IMR-90 (cell line): ENCODE results near the gene RAB9A. TPM values are rescaled to one million over a fixed set of nuclear protein-coding genes. Genes with fewer than 3 reads are reported as not detected.

Source experiments
- ATAC-seq: fragments of 200-7000 bp; cut with Tn5 transposase; 2 replicates; pipeline ENCODE4 v1.9.1; 2020; ENCODE audit warnings: low read depth, mild to moderate bottlenecking, moderate library complexity
- BruUV-seq: library from RNA; stranded (reverse); fragments of 400-500 nt; replicated peaks from 2 replicates; lab custom pipeline; 2021; lab: Mats Ljungman, UMichigan
- CTCF ChIA-PET: fragments of 300-600 bp; formaldehyde crosslinking; extraction: SDS; loops from one replicate; lab custom pipeline; 2021; ENCODE audit warnings: antibody characterized with exemption; lab: Yijun Ruan, JAX
- POLR2A ChIA-PET: fragments of 300-600 bp; sonication (Branson Sonifier 250); formaldehyde crosslinking; loops from one replicate; lab custom pipeline; 2022; ENCODE audit warnings: antibody characterized with exemption; ENCODE audit not compliant: unreplicated experiment; lab: Charles Lee
- DNase-seq: peaks from one replicate; pipeline ENCODE4 v3.0.0; 2013
- H2AFZ ChIP-seq: replicated peaks from 2 replicates; pipeline ENCODE3; 2013; ENCODE audit warnings: low read length, mild to moderate bottlenecking; ENCODE audit not compliant: poor library complexity
- H2AK5ac ChIP-seq: 2 replicates; pipeline ENCODE4 v1.6.1; 2013; ENCODE audit warnings: low read depth, low read length, inconsistent platforms
- H2AK9ac ChIP-seq: replicated peaks from 2 replicates; pipeline ENCODE3; 2013; ENCODE audit warnings: mild to moderate bottlenecking, low read depth, low read length, moderate library complexity; ENCODE audit not compliant: poor library complexity
- H2BK120ac ChIP-seq: 2 replicates; pipeline ENCODE4 v1.6.1; 2013; ENCODE audit warnings: low read depth, low read length, inconsistent platforms
- H2BK15ac ChIP-seq: 3 replicates; pipeline ENCODE4 v1.6.1; 2013; ENCODE audit warnings: low read depth, low read length, inconsistent platforms
- H2BK20ac ChIP-seq: 2 replicates; pipeline ENCODE4 v1.6.1; 2013; ENCODE audit warnings: low read depth, mild to moderate bottlenecking, inconsistent platforms, low read length, moderate library complexity
- H2BK5ac ChIP-seq: 2 replicates; pipeline ENCODE4 v1.6.1; 2013; ENCODE audit warnings: mild to moderate bottlenecking, low read depth, low read length, inconsistent platforms; ENCODE audit not compliant: poor library complexity, severe bottlenecking
- H3K14ac ChIP-seq: replicated peaks from 2 replicates; pipeline ENCODE4 v1.6.1; 2013; ENCODE audit warnings: low read depth, low read length, inconsistent platforms
- H3K18ac ChIP-seq: 2 replicates; pipeline ENCODE4 v1.6.1; 2013; ENCODE audit warnings: low read depth, low read length, control low read depth
- H3K23ac ChIP-seq: 2 replicates; pipeline ENCODE4 v1.6.1; 2013; ENCODE audit warnings: low read depth, low read length, inconsistent platforms
- H3K27ac ChIP-seq: 2 replicates; pipeline ENCODE4 v1.5.1; 2013; ENCODE audit warnings: mild to moderate bottlenecking, control low read depth, low read length; ENCODE audit not compliant: insufficient read depth
- H3K27me3 ChIP-seq: 2 replicates; pipeline ENCODE4 v1.6.1; 2013; ENCODE audit warnings: low read length; ENCODE audit not compliant: control insufficient read depth, insufficient read depth
- H3K36me3 ChIP-seq: 2 replicates; pipeline ENCODE4 v1.6.1; 2013; ENCODE audit warnings: low read length, mixed read lengths; ENCODE audit not compliant: control insufficient read depth, insufficient read depth
- H3K4ac ChIP-seq: 2 replicates; pipeline ENCODE4 v1.6.1; 2013; ENCODE audit warnings: low read depth, low read length, inconsistent platforms
- H3K4me1 ChIP-seq: 2 replicates; pipeline ENCODE4 v1.6.1; 2013; ENCODE audit warnings: low read length, mixed read lengths; ENCODE audit not compliant: control insufficient read depth, insufficient read depth
- H3K4me2 ChIP-seq: 2 replicates; pipeline ENCODE4 v1.6.1; 2013; ENCODE audit warnings: low read depth, mild to moderate bottlenecking, control low read depth, low read length, moderate library complexity
- H3K4me3 ChIP-seq: 2 replicates; pipeline ENCODE4 v1.5.1; 2013; ENCODE audit warnings: low read depth, mild to moderate bottlenecking, control low read depth, low read length, moderate library complexity; ENCODE audit not compliant: insufficient read depth
- H3K56ac ChIP-seq: 2 replicates; pipeline ENCODE4 v1.6.1; 2013; ENCODE audit warnings: low read length, inconsistent platforms; ENCODE audit not compliant: insufficient read depth; ENCODE audit errors: extremely low read depth
- H3K79me1 ChIP-seq, 2 experiments: 2 replicates each; pipeline ENCODE4 v1.6.1; 2013; ENCODE audit warnings: low read length in 2 of 2, inconsistent platforms in 1 of 2, low read depth in 1 of 2
- H3K9ac ChIP-seq: 2 replicates; pipeline ENCODE4 v1.6.1; 2013; ENCODE audit warnings: low read depth, low read length, control low read depth
- H3K9me1 ChIP-seq: 2 replicates; pipeline ENCODE4 v1.6.1; 2013; ENCODE audit warnings: low read length, inconsistent platforms; ENCODE audit not compliant: insufficient read depth
- H3K9me3 ChIP-seq: 2 replicates; pipeline ENCODE4 v1.6.1; 2013; ENCODE audit warnings: low read length; ENCODE audit not compliant: control insufficient read depth, insufficient read depth
- H4K20me1 ChIP-seq: 2 replicates; pipeline ENCODE4 v1.6.1; 2013; ENCODE audit warnings: low read length, inconsistent platforms; ENCODE audit not compliant: insufficient read depth
- H4K5ac ChIP-seq: 2 replicates; pipeline ENCODE4 v1.6.1; 2013; ENCODE audit warnings: mild to moderate bottlenecking, low read depth, low read length, control low read depth
- H4K8ac ChIP-seq, 2 experiments: 2 replicates each; pipeline ENCODE4 v1.6.1; 2013; ENCODE audit warnings: low read depth in 2 of 2, low read length in 2 of 2, control low read depth in 1 of 2, inconsistent platforms in 1 of 2
- H4K91ac ChIP-seq: 2 replicates; pipeline ENCODE4 v1.6.1; 2013; ENCODE audit warnings: low read depth, low read length, inconsistent platforms; ENCODE audit not compliant: insufficient read depth
- ELK1 ChIP-seq: fragments of 150-350 bp; IDR thresholded peaks from 2 replicates; pipeline ENCODE4 v1.6.1; 2016; ENCODE audit warnings: low read depth, mild to moderate bottlenecking, low read length, moderate library complexity, borderline replicate concordance
- FOS ChIP-seq: fragments of 150-350 bp; IDR thresholded peaks from 2 replicates; pipeline ENCODE4 v1.6.1; 2016; ENCODE audit warnings: low read depth, low read length
- MAZ ChIP-seq: IDR thresholded peaks from 2 replicates; pipeline ENCODE4 v1.6.1; 2012; ENCODE audit warnings: low read depth, mild to moderate bottlenecking, low read length, improper control_type of control experiment, moderate library complexity, borderline replicate concordance
- RCOR1 ChIP-seq: IDR thresholded peaks from 2 replicates; pipeline ENCODE4 v1.6.1; 2012; ENCODE audit warnings: mild to moderate bottlenecking, low read length, improper control_type of control experiment; ENCODE audit not compliant: insufficient replicate concordance
- SMC3 ChIP-seq: fragments of 150-350 bp; IDR thresholded peaks from 2 replicates; pipeline ENCODE4 v1.6.1; 2016; ENCODE audit warnings: low read depth, mild to moderate bottlenecking, antibody characterized with exemption, low read length, moderate library complexity
- USF2 ChIP-seq: fragments of 150-350 bp; IDR thresholded peaks from 2 replicates; pipeline ENCODE4 v1.6.1; 2017; ENCODE audit warnings: mild to moderate bottlenecking, antibody characterized with exemption, low read length, low read depth
- dilution Hi-C: fragments of 300-500 bp; cut with HindIII; formaldehyde crosslinking; loops from one replicate; pipeline ENCODE4 v1.14.3; 2018; ENCODE audit warnings: low sequenced_read_pairs; ENCODE audit not compliant: unreplicated experiment
- in situ Hi-C: fragments of 300-500 bp; cut with MboI; formaldehyde crosslinking; loops from 3 replicates; pipeline ENCODE4 v1.14.3; 2019; ENCODE audit warnings: low sequenced_read_pairs, inconsistent platforms, mixed read lengths
- intact Hi-C: fragments of 100-400 bp; cut with micrococcal nuclease; formaldehyde crosslinking; loops from 2 replicates; pipeline ENCODE4 v1.10.0; 2022
- polyA plus RNA-seq, 3 experiments: library from polyadenylated mRNA; depleted of rRNA; stranded (reverse); fragments of >200 nt; gene quantifications; 2 replicates each; pipeline ENCODE4 v1.2.3, GENCODE V29; 2012; ENCODE audit warnings: low replicate concordance in 1 of 3
- total RNA-seq: library from RNA; depleted of rRNA; stranded (reverse); fragments of >200 nt; gene quantifications from 2 replicates; pipeline ENCODE4 v1.2.3, GENCODE V29; 2012
- TF ChIP-seq, protein P1 (sequence below): conservative IDR thresholded peaks from 2 replicates; pipeline ENCODE4 v1.5.1; 2012; ENCODE audit warnings: mild to moderate bottlenecking, low read depth, low read length, improper control_type of control experiment

RAB9A gene
- total and polyA plus RNA-seq, 2 of the 4 experiments (the other 2 are of a cell fraction), result 15.8 to 22.3 TPM

GRCh38 chrX:13676885-13677284, 12.0 kb upstream of the RAB9A start:
- Histone ChIP-seq H3K18ac (no peak overlapping the region), H2AFZ (no peak overlapping the region), H4K8ac (no peak overlapping the region), H2AK5ac (no peak overlapping the region), H4K91ac (no peak overlapping the region), H3K23ac (no peak overlapping the region), H3K14ac (no peak overlapping the region), H3K9ac (no peak overlapping the region), H2BK120ac (no peak overlapping the region), H3K9me3 (no peaks in the 10 kb centered on the region), H3K36me3 (no peaks in the 10 kb centered on the region), H3K9me1 (no peaks in the 10 kb centered on the region), H4K5ac (no peak overlapping the region), H3K4me3 (no peak overlapping the region), H3K4me1 (no peaks in the 10 kb centered on the region), H3K27me3 (peaks cover 3% of the 10 kb centered on the region), H3K4ac (no peak overlapping the region), H3K27ac (no peak overlapping the region), H3K79me1 (no peaks in the 10 kb centered on the region), H2BK20ac (no peak overlapping the region), H3K56ac (no peak overlapping the region), H3K4me2 (no peak overlapping the region), H2BK15ac (no peak overlapping the region), H2AK9ac (no peak overlapping the region), H2BK5ac (no peak overlapping the region), H4K20me1 (no peaks in the 10 kb centered on the region)
- ATAC-seq (no peak), DNase-seq (no peak)
- TF ChIP-seq, protein P1, sequence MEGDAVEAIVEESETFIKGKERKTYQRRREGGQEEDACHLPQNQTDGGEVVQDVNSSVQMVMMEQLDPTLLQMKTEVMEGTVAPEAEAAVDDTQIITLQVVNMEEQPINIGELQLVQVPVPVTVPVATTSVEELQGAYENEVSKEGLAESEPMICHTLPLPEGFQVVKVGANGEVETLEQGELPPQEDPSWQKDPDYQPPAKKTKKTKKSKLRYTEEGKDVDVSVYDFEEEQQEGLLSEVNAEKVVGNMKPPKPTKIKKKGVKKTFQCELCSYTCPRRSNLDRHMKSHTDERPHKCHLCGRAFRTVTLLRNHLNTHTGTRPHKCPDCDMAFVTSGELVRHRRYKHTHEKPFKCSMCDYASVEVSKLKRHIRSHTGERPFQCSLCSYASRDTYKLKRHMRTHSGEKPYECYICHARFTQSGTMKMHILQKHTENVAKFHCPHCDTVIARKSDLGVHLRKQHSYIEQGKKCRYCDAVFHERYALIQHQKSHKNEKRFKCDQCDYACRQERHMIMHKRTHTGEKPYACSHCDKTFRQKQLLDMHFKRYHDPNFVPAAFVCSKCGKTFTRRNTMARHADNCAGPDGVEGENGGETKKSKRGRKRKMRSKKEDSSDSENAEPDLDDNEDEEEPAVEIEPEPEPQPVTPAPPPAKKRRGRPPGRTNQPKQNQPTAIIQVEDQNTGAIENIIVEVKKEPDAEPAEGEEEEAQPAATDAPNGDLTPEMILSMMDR, result no peak
- TF ChIP-seq RCOR1, result no peak
- no peak for TF ChIP-seq SMC3
- no peak for TF ChIP-seq MAZ
- TF ChIP-seq ELK1, result no peak
- no peak for TF ChIP-seq USF2
- TF ChIP-seq FOS, result no peak
- in situ Hi-C loops, result no loop called here
- no TSS peak for BruUV-seq
- ChIA-PET POLR2A (no interaction called here), CTCF (no interaction called here)
- intact Hi-C loops, result no loop called here
- dilution Hi-C loops, result no loop called here
